ENCODE results near the gene ZNF749. TPM values are rescaled to one million over a fixed set of nuclear protein-coding genes. Genes with fewer than 3 reads are reported as not detected.

Gene ZNF749
- total and polyA plus RNA-seq, 2 of the 8 experiments (the other 6 are each of a cell fraction or from before 2014, with no cell fraction given) = 15.2 to 24.4 TPM

DNA sequence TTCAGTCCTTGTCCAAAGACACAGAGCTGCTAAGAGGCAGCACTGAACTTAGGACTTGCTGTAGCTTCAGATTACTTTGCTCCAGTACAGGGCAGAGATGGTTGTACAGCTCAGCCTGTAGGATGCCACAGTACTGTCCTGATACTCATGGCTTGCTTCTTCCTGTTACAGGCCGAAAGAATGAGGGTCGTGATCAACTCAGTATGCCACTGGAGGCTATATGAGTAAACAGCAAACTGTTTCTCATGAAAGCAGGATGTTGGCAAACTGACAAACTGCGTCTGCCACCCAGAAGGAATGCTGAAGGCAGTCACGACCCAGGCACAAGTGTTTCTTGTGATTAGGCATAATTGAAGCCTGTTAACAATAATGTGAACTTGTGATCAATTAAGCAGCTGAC is 2.8 kb downstream of the ZNF749 start:
- no peak overlapping the region for H2BK12ac ChIP-seq (ENCODE audit: low read depth, low read length)
- H3K79me2 ChIP-seq (ENCODE audit: control insufficient read depth in 1 of 2, insufficient read depth in 2 of 2, low read length in 2 of 2) = peaks cover 27 to 69% of the 10 kb centered on the region in 2 experiments
- no peak overlapping the region for H3K4me3 ChIP-seq (ENCODE audit: extremely low read depth in 1 of 4, insufficient read depth in 2 of 4, low read depth in 3 of 4, low read length in 4 of 4)
- no peak overlapping the region for H3K18ac ChIP-seq (ENCODE audit: extremely low read depth, low read length)
- peaks cover 0 to 14% of the 10 kb centered on the region in 2 experiments for H4K20me1 ChIP-seq (replicated peaks in 1 of 2; ENCODE audit: control insufficient read depth in 1 of 2, insufficient read depth in 2 of 2, low read length in 2 of 2)
- ChIA-PET POLR2A (ENCODE audit: partially characterized antibody) (interaction anchor here (1.0 to 7.0 kb wide), 2 partner anchors 12 to 28 kb away, joined by 3 to 49 read pairs; no protein-coding TSS in a partner anchor), CTCF (ENCODE audit: partially characterized antibody) (interaction anchor here (0.6 to 2.2 kb wide), 2 partner anchors 13 to 31 kb away, joined by 3 to 8 read pairs; no protein-coding TSS in a partner anchor)
- H3K27me3 ChIP-seq (replicated peaks in 1 of 4; ENCODE audit: control insufficient read depth in 3 of 4, extremely low read depth in 1 of 4, insufficient read depth in 3 of 4, low read length in 3 of 4) = no peaks in the 10 kb centered on the region
- H3K27ac ChIP-seq (ENCODE audit: low read depth, low read length) = no peak overlapping the region
- no peak overlapping the region for H2AK5ac ChIP-seq (ENCODE audit: low read depth, low read length)
- H3K9ac ChIP-seq (replicated peaks in 1 of 4; ENCODE audit: extremely low read depth in 1 of 4, low read depth in 3 of 4, low read length in 3 of 4) = no peak overlapping the region
- peaks cover 0 to 7% (median under 1%) of the 10 kb centered on the region in 4 experiments; a peak in 2 of 7 replicates for H3K4me1 ChIP-seq (replicated peaks in 1 of 4; ENCODE audit: control insufficient read depth in 3 of 4, insufficient read depth in 4 of 4, low read length in 3 of 4)
- no peak for DNase-seq (ENCODE audit: low read depth in 1 of 2, low spot score in 2 of 2)
- WGBS, 2 experiments (ENCODE audit: extremely low coverage in 1 of 2, insufficient coverage in 1 of 2, insufficient read length in 1 of 2, insufficient replicate concordance in 2 of 2, low coverage in 1 of 2, low lambda C conversion rate in 2 of 2, missing lambda C conversion rate in 1 of 2) = 97% methylated on average over 4 of the region's 4 CpGs; no CpG with 5 or more reads in 1 of the 2 experiments
- no peaks in the 10 kb centered on the region; a peak in 1 of 4 replicates for H3K9me3 ChIP-seq (ENCODE audit: insufficient read depth in 2 of 2, low read depth in 1 of 2, low read length in 1 of 2)
- no peak overlapping the region for H4K91ac ChIP-seq (replicated peaks; ENCODE audit: insufficient read length, low read length)
- no peak overlapping the region for H2BK5ac ChIP-seq (ENCODE audit: low read depth, low read length)
- H3K14ac ChIP-seq (ENCODE audit: insufficient read length) = no peak overlapping the region
- H3K23ac ChIP-seq (ENCODE audit: insufficient read length) = no peak overlapping the region
- H4K8ac ChIP-seq (ENCODE audit: extremely low read depth, insufficient read depth, low read length) = no peak overlapping the region
- peaks cover 4% of the 10 kb centered on the region for H3K23me2 ChIP-seq (ENCODE audit: low read depth, low read length)
- no peak overlapping the region for H2BK120ac ChIP-seq (replicated peaks; ENCODE audit: low read depth, low read length)
- TF ChIP-seq SIX5 (IDR thresholded peaks at IDR 0.05; ENCODE audit: low read depth, low read length) (no peak), SIRT6 (IDR thresholded peaks at IDR 0.05; ENCODE audit: low read length) (no peak)
- no peak overlapping the region for H3K4ac ChIP-seq (replicated peaks; ENCODE audit: insufficient read length, low read depth, low read length)
- no peak overlapping the region for H2BK20ac ChIP-seq (ENCODE audit: low read length)
- no peak overlapping the region for H3K56ac ChIP-seq (replicated peaks; ENCODE audit: insufficient read length, low read depth, low read length)
- H2BK15ac ChIP-seq (ENCODE audit: low read length) = no peak overlapping the region
- FAIRE-seq = no peak
- H3K36me3 ChIP-seq (ENCODE audit: control insufficient read depth in 2 of 4, insufficient read depth in 4 of 4, low read length in 3 of 4) = peaks cover 2 to 5% (median 4%) of the 10 kb centered on the region in 4 experiments; a peak in 5 of 8 replicates
- H3K4me2 ChIP-seq (ENCODE audit: insufficient read depth in 1 of 2, low read depth in 2 of 2, low read length in 2 of 2) = no peak overlapping the region; a peak in 1 of 4 replicates
- H2AFZ ChIP-seq (ENCODE audit: low read length) = no peak overlapping the region
- no peak overlapping the region for H4K5ac ChIP-seq (ENCODE audit: insufficient read length, low read depth, low read length)
- H3K79me1 ChIP-seq (ENCODE audit: low read depth, low read length) = peaks cover 24% of the 10 kb centered on the region
